Ovary (tissue), 10 donors: ENCODE results near the gene HSPH1. TPM values are rescaled to one million over a fixed set of nuclear protein-coding genes. Genes with fewer than 3 reads are reported as not detected.

ENCODE experiments used
- DNase-seq, 5 donors: peaks; one replicate each; pipeline ENCODE4 v3.0.0-alpha.2; 2019 to 2020
- H3K27ac ChIP-seq, 2 donors: fragments of 200-600 bp; one replicate each; pipeline versions ENCODE4 v1.5.1 to v1.8.0; 2019 to 2022
- H3K27me3 ChIP-seq: fragments of 200-600 bp; one replicate; pipeline ENCODE4 v1.8.0; 2022
- H3K36me3 ChIP-seq: fragments of 200-600 bp; sonication (generic); one replicate; pipeline ENCODE4 v1.5.1; 2019
- H3K4me1 ChIP-seq: one replicate; pipeline ENCODE4 v1.8.1; 2013; ENCODE audit warnings: mild to moderate bottlenecking, moderate library complexity; ENCODE audit not compliant: insufficient read depth
- H3K4me3 ChIP-seq: fragments of 200-600 bp; sonication (generic); one replicate; pipeline ENCODE4 v1.5.1; 2017
- H3K9me3 ChIP-seq, 2 donors: fragments of 200-600 bp in 1 of 2; sonication (generic) in 1 of 2; one replicate each; pipeline versions ENCODE4 v1.5.1 to v1.8.1; 2013 to 2019; ENCODE audit warnings: mild to moderate bottlenecking in 1 of 2, moderate library complexity in 1 of 2
- CTCF ChIP-seq, 3 donors: fragments of 450-650 bp in 2 of 3; fragments of 200-600 bp in 1 of 3; IDR thresholded peaks; one replicate each; pipeline versions ENCODE4 v1.5.1 to v1.8.0; 2016 to 2022; ENCODE audit warnings: antibody characterized with exemption in 3 of 3, mild to moderate bottlenecking in 1 of 3
- EP300 ChIP-seq: sonication (generic); formaldehyde crosslinking; IDR thresholded peaks from one replicate; pipeline ENCODE4 v1.6.1; 2017; ENCODE audit warnings: antibody characterized with exemption
- POLR2A ChIP-seq: fragments of 450-650 bp; IDR thresholded peaks from one replicate; pipeline ENCODE4 v1.6.1; 2017; ENCODE audit warnings: antibody characterized with exemption, mild to moderate bottlenecking, moderate library complexity
- WGBS, 3 donors: extraction: QIAGEN DNeasy Blood & Tissue Kit in 1 of 3; methylation state at CpG; one replicate each; pipeline versions ENCODE4 v1.1.5 to v1.1.7; 2013 to 2017; 5-methylcytosine and 5-hydroxymethylcytosine counted together
- intact Hi-C, 4 donors: fragments of 100-400 bp; cut with DNase I; formaldehyde crosslinking; loops; one replicate each; pipeline versions ENCODE4 v1.11.0 to v1.15.1; 2022 to 2023
- long read RNA-seq, 3 donors: library from polyadenylated mRNA in 2 of 3; unstranded in 2 of 3; transcript quantifications; one replicate each; pipeline ENCODE4 v2.0.0 and lab custom pipeline, GENCODE V29; 2021 to 2026
- polyA plus RNA-seq, 2 donors: library from polyadenylated mRNA; stranded (reverse); fragments of 200-250 nt in 1 of 2; fragments of 350-450 nt in 1 of 2; fragmentation: Illumina TruSeq in 1 of 2; extraction: RNeasy Lipid Tissue Mini Kit (QIAGEN cat#74804) in 1 of 2; gene quantifications; one replicate each; pipeline ENCODE4 v1.2.3, GENCODE V29; 2013 to 2014
- total RNA-seq, 7 donors: library from RNA; depleted of rRNA in 2 of 7; stranded (reverse); fragments of >200 nt in 2 of 7; fragmentation: NEBNext Ultra II Directional in 3 of 7; extraction: Animal tissue kit (Norgen Biotek cat#: 25700) in 3 of 7; gene quantifications; one replicate each; pipeline versions ENCODE4 v1.1.0 to v1.2.4, GENCODE V29; 2016 to 2023
- donor health status: DM: no; HTN: no; CAD: no; lungs with moderate emphysema.
- donor health status: DM: no; HTN: no; CAD: no.
- donor health status: Bipolar disorder and iron deficiency.
- donor health status: DM: yes; HTN: yes; CAD: no.
- donor health status: DM: no; HTN: no; CAD: no.
- donor health status: DM: yes; HTN: yes; CAD: no.

The HSPH1 gene
- total RNA-seq (10 to 100 TPM; 21.7 to 93.2 (median 55.8) TPM), polyA plus RNA-seq (10 to 100 TPM; 16.0 to 46.6 TPM)
- long read RNA-seq, donor 1, full-length matches to known transcripts = 24 of 267 reads
- long read RNA-seq, donor 1, partial matches to known transcripts = 235 of 267 reads
- long read RNA-seq, donor 1, other reads (novel, unspliced or antisense) = 8 of 267 reads
- long read RNA-seq, donor 2, full-length matches to known transcripts = 41 of 66 reads
- long read RNA-seq, donor 2, partial matches to known transcripts = 25 of 66 reads
- long read RNA-seq, donor 2, other reads (novel, unspliced or antisense) = 0 of 66 reads
- long read RNA-seq, donor 3, full-length matches to known transcripts = 85 of 102 reads
- long read RNA-seq, donor 3, partial matches to known transcripts = 1 of 102 reads
- long read RNA-seq, donor 3, other reads (novel, unspliced or antisense) = 16 of 102 reads

DNA sequence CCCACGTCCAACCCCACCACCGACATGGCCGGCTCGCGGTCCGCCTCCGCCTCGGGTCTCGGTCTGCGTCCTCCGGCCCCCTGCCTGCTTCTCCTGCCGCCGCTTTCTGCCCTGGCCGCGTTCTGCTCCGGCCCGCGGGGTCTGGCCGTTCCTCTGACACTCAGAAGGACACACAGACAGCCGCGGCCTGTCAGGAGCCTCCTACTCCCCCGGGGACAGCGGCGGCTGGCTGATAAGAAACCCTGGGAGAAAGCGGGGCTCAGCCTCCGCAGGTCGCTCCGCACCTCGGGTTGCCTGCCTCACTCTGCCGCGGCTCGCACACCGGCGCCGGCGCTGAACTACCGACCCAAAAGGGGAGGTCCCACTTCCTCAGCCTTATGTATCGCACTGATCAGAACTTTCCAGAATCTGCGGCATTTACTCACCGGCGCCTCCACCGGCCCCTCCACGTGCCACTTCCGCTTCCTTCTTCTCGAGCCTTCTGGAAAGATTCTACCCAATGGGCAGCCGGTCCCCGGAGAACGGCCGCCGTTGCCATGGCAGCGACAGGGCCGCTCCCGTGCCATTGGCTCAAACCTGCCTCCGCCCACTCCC is at the start of gene HSPH1:
Gene HSPH1, minus strand, starts transcription at position 348 of the 594 bp plus-strand sequence. Its CDS starts 322 bp downstream, at position 26.
- Histone ChIP-seq H3K27me3 (no peaks in the 10 kb centered on the region), H3K27ac (peak within 1 kb of the TSS; percentile 76 to 100), H3K36me3 (no peaks in the 10 kb centered on the region), H3K4me3 (peak within 1 kb of the TSS; percentile 65), H3K4me1 (peaks cover 2% of the 10 kb centered on the region), H3K9me3 (no peaks in the 10 kb centered on the region)
- DNase-seq = peak; percentile 98 to 99 (median 98)
- intact Hi-C loops = no loop called here
- TF ChIP-seq EP300 (no peak), CTCF (IDR thresholded peaks at IDR 0.05) (peak in 1 of 3 donors; percentile 37), POLR2A (peak; percentile 25)
- 1% methylated on average over 51 to 54 of the region's 54 CpGs for WGBS, 3 donors

GRCh38 chr13:31209841-31210210 is 48.1 kb upstream of the HSPH1 start:
- Histone ChIP-seq H3K27me3 (no peaks in the 10 kb centered on the region), H3K27ac (no peak overlapping the region), H3K4me1 (peaks cover 6% of the 10 kb centered on the region), H3K36me3 (no peaks in the 10 kb centered on the region), H3K4me3 (no peak overlapping the region), H3K9me3 (no peaks in the 10 kb centered on the region)
- intact Hi-C loops = no loop called here
- no peak for DNase-seq
- 15 to 22% (median 20%) methylated on average over 4 of the region's 4 CpGs for WGBS, 3 donors
- TF ChIP-seq POLR2A (no peak), CTCF (IDR thresholded peaks at IDR 0.05) (no peak), EP300 (no peak)

- Histone ChIP-seq H3K9me3 (no peaks in the 10 kb centered on the region), H3K4me1 (peaks cover 6% of the 10 kb centered on the region), H3K36me3 (no peaks in the 10 kb centered on the region), H3K27me3 (no peaks in the 10 kb centered on the region), H3K4me3 (no peak overlapping the region), H3K27ac (peak overlapping the region in 1 of 2 donors; percentile 15)
- TF ChIP-seq EP300 (no peak), POLR2A (no peak), CTCF (IDR thresholded peaks at IDR 0.05) (no peak)
- peak; percentile 37 to 53 (median 42) for DNase-seq
- intact Hi-C loops = no loop called here
- 15 to 17% (median 17%) methylated on average over 8 of the region's 8 CpGs for WGBS, 3 donors
Observed at GRCh38 chr13:31209172-31209840, 47.6 kb upstream of the HSPH1 start.

DNA sequence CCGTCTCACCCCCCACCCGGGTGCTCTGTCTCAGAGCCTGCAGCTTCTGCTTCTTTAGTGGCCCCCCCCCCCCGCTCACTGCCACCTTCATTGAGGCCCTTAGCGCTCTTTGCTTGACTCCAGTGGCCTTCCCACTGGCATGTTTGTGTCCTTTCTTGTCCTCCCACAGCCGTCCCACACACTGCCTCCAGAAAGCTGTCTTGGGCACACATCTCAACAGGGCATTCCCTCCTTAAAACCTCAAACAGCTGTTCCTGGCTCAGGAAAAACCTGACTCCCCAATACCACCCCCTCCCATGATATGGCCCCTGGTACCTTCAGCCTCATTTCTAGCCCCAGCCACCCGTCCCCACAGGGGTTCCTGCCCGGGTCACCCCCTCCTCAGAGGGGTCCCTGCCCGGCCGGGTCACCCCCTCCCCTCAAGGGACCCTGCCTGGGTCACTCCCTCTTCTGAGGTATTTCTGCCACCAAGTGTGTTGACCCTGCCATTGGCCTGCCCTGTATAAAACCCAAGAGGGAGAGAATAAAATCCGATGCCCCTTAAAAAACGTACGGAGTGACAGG is 46.9 kb upstream of the HSPH1 start:
- intact Hi-C loops = no loop called here
- H3K27ac ChIP-seq = peak overlapping the region in 1 of 2 donors; percentile 15
- TF ChIP-seq EP300 (no peak), CTCF (IDR thresholded peaks at IDR 0.05) (no peak), POLR2A (no peak)
- H3K27me3 ChIP-seq = no peaks in the 10 kb centered on the region
- no peaks in the 10 kb centered on the region for H3K36me3 ChIP-seq
- WGBS, 3 donors = 36 to 41% (median 38%) methylated on average over 12 of the region's 12 CpGs
- no peak overlapping the region for H3K4me3 ChIP-seq
- DNase-seq = no peak
- no peaks in the 10 kb centered on the region for H3K9me3 ChIP-seq
- H3K4me1 ChIP-seq = peaks cover 6% of the 10 kb centered on the region
